Smooth muscle cell (in vitro differentiated cells): ENCODE results near the gene PCDHB13. TPM values are rescaled to one million over a fixed set of nuclear protein-coding genes. Genes with fewer than 3 reads are reported as not detected.
A peak's percentile ranks its signal among the peaks of the same experiment; 100 is the strongest.
"Not testable (repeated sequence)": the region's sequence is repeated elsewhere in the genome, so short reads cannot be mapped to it uniquely, and the experiment has no call there.

Experiments
- DNase-seq: peaks from one replicate; lab custom pipeline; 2025; ENCODE audit not compliant: unreplicated experiment; lab: John Stamatoyannopoulos, UW
- H2AFZ ChIP-seq: fragments of 200-600 bp; sonication (generic); 2 replicates; pipeline ENCODE4 v1.6.0; 2016; ENCODE audit warnings: antibody characterized with exemption, low read depth, mild to moderate bottlenecking
- H3F3A ChIP-seq: fragments of 200-600 bp; sonication (generic); 2 replicates; pipeline ENCODE4 v1.6.0; 2017; ENCODE audit warnings: antibody characterized with exemption, low read depth
- H3K27ac ChIP-seq: fragments of 200-600 bp; sonication (generic); 2 replicates; pipeline ENCODE4 v1.5.1; 2016; ENCODE audit warnings: low read depth, mild to moderate bottlenecking
- H3K27me3 ChIP-seq: fragments of 200-600 bp; sonication (generic); 2 replicates; pipeline ENCODE4 v1.6.1; 2016; ENCODE audit warnings: low read depth, mild to moderate bottlenecking
- H3K36me3 ChIP-seq: fragments of 200-600 bp; sonication (generic); 2 replicates; pipeline ENCODE4 v1.5.1; 2016; ENCODE audit warnings: low read depth
- H3K4me1 ChIP-seq: fragments of 200-600 bp; sonication (generic); 2 replicates; pipeline ENCODE4 v1.5.1; 2016; ENCODE audit warnings: low read depth
- H3K4me2 ChIP-seq: fragments of 200-600 bp; sonication (generic); 2 replicates; pipeline ENCODE4 v1.6.0; 2016; ENCODE audit warnings: mild to moderate bottlenecking
- H3K4me3 ChIP-seq: fragments of 200-600 bp; sonication (generic); 2 replicates; pipeline ENCODE4 v1.5.1; 2016; ENCODE audit warnings: mild to moderate bottlenecking
- H3K79me2 ChIP-seq: fragments of 200-600 bp; sonication (generic); 2 replicates; pipeline ENCODE4 v1.6.0; 2016; ENCODE audit warnings: low read depth, mild to moderate bottlenecking
- H3K9ac ChIP-seq: fragments of 200-600 bp; sonication (generic); 2 replicates; pipeline ENCODE4 v1.6.0; 2016; ENCODE audit warnings: low read depth
- H3K9me3 ChIP-seq: fragments of 200-600 bp; sonication (generic); replicated peaks from 2 replicates; pipeline ENCODE4 v1.5.1; 2016; ENCODE audit warnings: low read depth
- H4K20me1 ChIP-seq: fragments of 200-600 bp; sonication (generic); 2 replicates; pipeline ENCODE4 v1.6.0; 2016; ENCODE audit warnings: low read depth
- CTCF ChIP-seq: fragments of 200-600 bp; sonication (generic); IDR thresholded peaks from 2 replicates; pipeline ENCODE4 v1.5.1; 2017; ENCODE audit warnings: borderline replicate concordance, mild to moderate bottlenecking, antibody characterized with exemption; ENCODE audit not compliant: insufficient read depth, poor library complexity, severe bottlenecking
- WGBS: methylation state at CpG from one replicate; pipeline ENCODE4 v1.1.7; 2016; ENCODE audit warnings: low lambda C conversion rate; 5-methylcytosine and 5-hydroxymethylcytosine counted together
- polyA plus RNA-seq: library from polyadenylated mRNA; unstranded; fragments of >200 nt; fragmentation: Nextera tagmentation; extraction: Ambion mirVana; gene quantifications from 2 replicates; pipeline ENCODE4 v1.2.1, GENCODE V29; 2016
- total RNA-seq: library from RNA; depleted of rRNA; stranded (reverse); fragments of >200 nt; gene quantifications from 2 replicates; pipeline ENCODE4 v1.2.3, GENCODE V29; 2014

The PCDHB13 gene
- total and polyA plus RNA-seq, 2 experiments from 2014 or later: 2.6 to 4.4 TPM

DNA sequence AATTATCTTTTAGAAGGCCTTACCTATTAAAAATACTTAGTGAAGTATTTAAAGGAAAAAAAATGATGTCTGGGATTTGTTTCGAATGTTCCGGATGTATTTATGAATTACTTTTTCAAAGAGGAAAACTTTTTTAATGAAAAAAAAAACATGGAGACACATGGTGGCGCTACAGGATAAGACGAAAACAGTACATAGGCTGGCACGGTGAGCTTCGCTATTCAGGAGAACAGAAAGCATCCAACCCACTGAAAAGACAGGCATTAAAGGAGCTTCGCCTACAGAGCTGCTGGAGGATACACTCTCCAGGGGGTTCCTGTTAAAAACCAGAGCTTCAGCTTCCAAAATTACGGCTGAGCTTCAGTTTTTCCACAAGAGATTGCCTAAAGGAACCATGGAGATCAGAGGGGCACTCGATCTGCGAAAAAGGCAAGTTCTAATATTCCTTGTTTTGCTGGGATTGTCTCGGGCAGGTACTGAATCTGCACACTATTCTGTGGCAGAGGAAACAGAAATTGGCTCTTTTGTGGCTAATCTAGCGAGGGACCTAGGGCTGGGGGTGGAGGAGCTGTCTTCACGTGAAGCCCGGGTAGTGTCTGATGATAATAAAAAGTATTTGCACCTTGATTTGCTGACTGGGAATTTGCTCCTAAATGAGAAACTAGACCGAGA, 9.5 kb downstream of the PCDHB13 start, which contains the start of gene PCDHB14:
PCDHB14 (plus strand) TSS at position 232 of the 672 bp plus-strand sequence; CDS start at position 395, 163 bp downstream.
- no peak within 1 kb of the TSS for H3K9ac ChIP-seq
- H4K20me1 ChIP-seq: no peaks in the 10 kb centered on the region
- H3K4me1 ChIP-seq: peaks cover 8% of the 10 kb centered on the region
- peak within 1 kb of the TSS; percentile 34 for H3K4me3 ChIP-seq
- H2AFZ ChIP-seq: peak within 1 kb of the TSS; percentile 24
- H3F3A ChIP-seq: no peaks in the 10 kb centered on the region
- no peaks in the 10 kb centered on the region for H3K79me2 ChIP-seq
- H3K27ac ChIP-seq: no peak within 1 kb of the TSS
- H3K36me3 ChIP-seq: no peaks in the 10 kb centered on the region
- peak within 1 kb of the TSS; percentile 74 for H3K4me2 ChIP-seq
- DNase-seq: no peak
- H3K9me3 ChIP-seq: peaks cover 3% of the 10 kb centered on the region
- H3K27me3 ChIP-seq: no peaks in the 10 kb centered on the region
- TF ChIP-seq CTCF: peak; percentile 25
- 47% methylated on average over 15 of the region's 15 CpGs for WGBS

DNA sequence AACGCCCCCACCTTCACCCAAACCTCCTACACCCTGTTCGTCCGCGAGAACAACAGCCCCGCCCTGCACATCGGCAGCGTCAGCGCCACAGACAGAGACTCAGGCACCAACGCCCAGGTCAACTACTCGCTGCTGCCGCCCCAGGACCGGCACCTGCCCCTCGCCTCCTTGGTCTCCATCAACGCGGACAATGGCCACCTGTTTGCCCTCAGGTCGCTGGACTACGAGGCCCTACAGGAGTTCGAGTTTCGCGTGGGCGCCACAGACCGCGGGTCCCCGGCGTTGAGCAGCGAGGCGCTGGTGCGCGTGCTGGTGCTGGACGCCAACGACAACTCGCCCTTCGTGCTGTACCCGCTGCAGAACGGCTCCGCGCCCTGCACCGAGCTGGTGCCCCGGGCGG, 11.1 kb downstream of the PCDHB13 start:
- H3K9ac ChIP-seq, H3K27ac ChIP-seq, H4K20me1 ChIP-seq, DNase-seq, H2AFZ ChIP-seq, H3K79me2 ChIP-seq, H3K4me1 ChIP-seq, H3K9me3 ChIP-seq, H3K4me3 ChIP-seq, H3K36me3 ChIP-seq, H3K27me3 ChIP-seq, H3F3A ChIP-seq, H3K4me2 ChIP-seq: not testable (repeated sequence)
- 95% methylated on average over 28 of the region's 40 CpGs for WGBS

DNA sequence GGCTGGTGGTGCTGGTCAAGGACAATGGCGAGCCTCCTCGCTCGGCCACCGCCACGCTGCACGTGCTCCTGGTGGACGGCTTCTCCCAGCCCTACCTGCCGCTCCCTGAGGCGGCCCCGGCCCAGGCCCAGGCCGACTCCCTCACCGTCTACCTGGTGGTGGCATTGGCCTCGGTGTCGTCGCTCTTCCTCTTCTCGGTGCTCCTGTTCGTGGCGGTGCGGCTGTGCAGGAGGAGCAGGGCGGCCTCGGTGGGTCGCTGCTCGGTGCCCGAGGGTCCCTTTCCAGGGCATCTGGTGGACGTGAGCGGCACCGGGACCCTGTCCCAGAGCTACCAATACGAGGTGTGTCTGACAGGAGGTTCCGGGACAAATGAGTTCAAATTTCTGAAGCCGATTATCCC, 11.7 kb downstream of the PCDHB13 start:
- not testable (repeated sequence) for H3K36me3 ChIP-seq, H2AFZ ChIP-seq, H3K9me3 ChIP-seq, H3K27me3 ChIP-seq, H3K4me3 ChIP-seq, H4K20me1 ChIP-seq, H3K4me2 ChIP-seq, H3K4me1 ChIP-seq, H3K9ac ChIP-seq, H3F3A ChIP-seq, H3K27ac ChIP-seq, DNase-seq, H3K79me2 ChIP-seq
- 98% methylated on average over 21 of the region's 30 CpGs for WGBS

- Histone ChIP-seq H2AFZ (no peak overlapping the region), H3F3A (no peaks in the 10 kb centered on the region), H3K9me3 (peaks cover 41% of the 10 kb centered on the region), H3K4me2 (no peak overlapping the region), H4K20me1 (no peaks in the 10 kb centered on the region), H3K4me1 (no peaks in the 10 kb centered on the region), H3K27ac (no peak overlapping the region), H3K36me3 (no peaks in the 10 kb centered on the region), H3K4me3 (no peak overlapping the region), H3K79me2 (no peaks in the 10 kb centered on the region), H3K27me3 (no peaks in the 10 kb centered on the region), H3K9ac (no peak overlapping the region)
- no peak for DNase-seq
- no peak for TF ChIP-seq CTCF
- 79% methylated on average over 15 of the region's 15 CpGs for WGBS
These were observed 20.5 kb downstream of the PCDHB13 start for GRCh38 chr5:141234109-141234667.

DNA sequence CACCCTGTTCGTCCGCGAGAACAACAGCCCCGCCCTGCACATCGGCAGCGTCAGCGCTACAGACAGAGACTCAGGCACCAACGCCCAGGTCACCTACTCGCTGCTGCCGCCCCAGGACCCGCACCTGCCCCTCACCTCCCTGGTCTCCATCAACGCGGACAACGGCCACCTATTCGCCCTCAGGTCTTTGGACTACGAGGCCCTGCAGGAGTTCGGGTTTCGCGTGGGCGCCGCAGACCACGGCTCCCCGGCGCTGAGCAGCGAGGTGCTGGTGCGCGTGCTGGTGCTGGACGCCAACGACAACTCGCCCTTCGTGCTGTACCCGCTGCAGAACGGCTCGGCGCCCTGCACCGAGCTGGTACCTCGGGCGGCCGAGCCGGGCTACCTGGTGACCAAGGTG, 22.2 kb downstream of the PCDHB13 start:
- H3K9me3 ChIP-seq: peaks cover 42% of the 10 kb centered on the region
- DNase-seq, H3K9ac ChIP-seq, H3K4me1 ChIP-seq, H3F3A ChIP-seq, H3K4me2 ChIP-seq, H3K27me3 ChIP-seq, H3K36me3 ChIP-seq, H3K27ac ChIP-seq, H2AFZ ChIP-seq, H3K79me2 ChIP-seq, H3K4me3 ChIP-seq, H4K20me1 ChIP-seq: not testable (repeated sequence)
- WGBS: 98% methylated on average over 30 of the region's 40 CpGs
